ENCODE data around the gene ZDHHC14. TPM values are rescaled to one million over a fixed set of nuclear protein-coding genes. Genes with fewer than 3 reads are reported as not detected.

ZDHHC14 gene
- polyA plus RNA-seq, 1 donor (not counting 4 experiments of a cell fraction or from before 2014, with no cell fraction given): 6.4 TPM

GRCh38 chr6:157529654-157530039, 148.7 kb downstream of the ZDHHC14 start:
- no peak for FAIRE-seq
- H3K79me2 ChIP-seq (ENCODE audit: control insufficient read depth, insufficient read depth, low read length): no peaks in the 10 kb centered on the region
- H3K36me3 ChIP-seq (ENCODE audit: control insufficient read depth in 2 of 2, extremely low read depth in 1 of 2, insufficient read depth in 2 of 2, low read length in 2 of 2): no peaks in the 10 kb centered on the region
- H4K20me1 ChIP-seq (ENCODE audit: control insufficient read depth, extremely low read depth, insufficient read depth, low read length): no peaks in the 10 kb centered on the region
- no peak for DNase-seq (ENCODE audit: low read depth, low spot score)
- no peaks in the 10 kb centered on the region for H3K9me1 ChIP-seq (ENCODE audit: control insufficient read depth, extremely low read depth, insufficient read depth, low read length)
- H3K4me3 ChIP-seq (ENCODE audit: control insufficient read depth in 2 of 3, extremely low read depth in 1 of 3, insufficient read depth in 2 of 3, low read depth in 1 of 3, low read length in 3 of 3): no peak overlapping the region
- no peak overlapping the region for H3K27ac ChIP-seq (ENCODE audit: control insufficient read depth, insufficient read depth, low read length)
- peaks cover 9% of the 10 kb centered on the region for H3K4me1 ChIP-seq (ENCODE audit: control insufficient read depth, extremely low read depth, insufficient read depth, low read length)
- H3K27me3 ChIP-seq (ENCODE audit: control insufficient read depth, extremely low read depth, insufficient read depth, low read length): no peaks in the 10 kb centered on the region
- no peak overlapping the region for H3K9ac ChIP-seq (ENCODE audit: control insufficient read depth, extremely low read depth, insufficient read depth, low read length)
- no peak overlapping the region for H2AFZ ChIP-seq (ENCODE audit: control insufficient read depth, low read length)
- no peaks in the 10 kb centered on the region for H3K9me3 ChIP-seq (ENCODE audit: control insufficient read depth, low read depth, low read length)
- TF ChIP-seq CTCF (optimal IDR thresholded peaks at IDR 0.05 in 1 of 3, IDR thresholded peaks at IDR 0.05 in 1 of 3, conservative IDR thresholded peaks at IDR 0.05 in 1 of 3; ENCODE audit: extremely low read depth in 1 of 3, insufficient read depth in 2 of 3, low read length in 3 of 3) (no peak), EZH2 (IDR thresholded peaks at IDR 0.05; ENCODE audit: low read length) (no peak)
- H3K4me2 ChIP-seq (ENCODE audit: control insufficient read depth, extremely low read depth, insufficient read depth, low read depth, low read length): no peak overlapping the region
- dilution Hi-C loops (cut with MboI; ENCODE audit: extremely low pct_ligation_motif_present, low sequenced_read_pairs): no loop called here

GRCh38 chr6:157530126-157530525, 149.1 kb downstream of the ZDHHC14 start:
- peaks cover 2% of the 10 kb centered on the region for H3K9me1 ChIP-seq (ENCODE audit: control insufficient read depth, extremely low read depth, insufficient read depth, low read length)
- no peaks in the 10 kb centered on the region for H3K27me3 ChIP-seq (ENCODE audit: control insufficient read depth, extremely low read depth, insufficient read depth, low read length)
- FAIRE-seq: no peak
- peaks cover 14% of the 10 kb centered on the region for H3K4me1 ChIP-seq (ENCODE audit: control insufficient read depth, extremely low read depth, insufficient read depth, low read length)
- no peaks in the 10 kb centered on the region for H3K36me3 ChIP-seq (ENCODE audit: control insufficient read depth in 2 of 2, extremely low read depth in 1 of 2, insufficient read depth in 2 of 2, low read length in 2 of 2)
- H4K20me1 ChIP-seq (ENCODE audit: control insufficient read depth, extremely low read depth, insufficient read depth, low read length): no peaks in the 10 kb centered on the region
- no peak for TF ChIP-seq EZH2 (IDR thresholded peaks at IDR 0.05; ENCODE audit: low read length)
- TF ChIP-seq CTCF (optimal IDR thresholded peaks at IDR 0.05 in 1 of 3, IDR thresholded peaks at IDR 0.05 in 1 of 3, conservative IDR thresholded peaks at IDR 0.05 in 1 of 3; ENCODE audit: extremely low read depth in 1 of 3, insufficient read depth in 2 of 3, low read length in 3 of 3): no peak
- no peak overlapping the region for H2AFZ ChIP-seq (ENCODE audit: control insufficient read depth, low read length)
- no peak overlapping the region for H3K9ac ChIP-seq (ENCODE audit: control insufficient read depth, extremely low read depth, insufficient read depth, low read length)
- no peak for DNase-seq (ENCODE audit: low read depth, low spot score)
- no peak overlapping the region for H3K4me3 ChIP-seq (ENCODE audit: control insufficient read depth in 2 of 3, extremely low read depth in 1 of 3, insufficient read depth in 2 of 3, low read depth in 1 of 3, low read length in 3 of 3)
- no peaks in the 10 kb centered on the region for H3K79me2 ChIP-seq (ENCODE audit: control insufficient read depth, insufficient read depth, low read length)
- no peak overlapping the region for H3K27ac ChIP-seq (ENCODE audit: control insufficient read depth, insufficient read depth, low read length)
- no peaks in the 10 kb centered on the region for H3K9me3 ChIP-seq (ENCODE audit: control insufficient read depth, low read depth, low read length)
- no peak overlapping the region for H3K4me2 ChIP-seq (ENCODE audit: control insufficient read depth, extremely low read depth, insufficient read depth, low read depth, low read length)
- dilution Hi-C loops (cut with MboI; ENCODE audit: extremely low pct_ligation_motif_present, low sequenced_read_pairs): no loop called here
